ENCODE results near the gene RUNX3. TPM values are rescaled to one million over a fixed set of nuclear protein-coding genes. Genes with fewer than 3 reads are reported as not detected.

Gene RUNX3
- total and polyA plus RNA-seq, 2 donors (not counting 1 experiment from before 2014, with no cell fraction given) = 0.48 to 0.66 TPM

GRCh38 chr1:24941564-24941963, 11.5 kb upstream of the RUNX3 start:
- Histone ChIP-seq H2AFZ (ENCODE audit: low read length) (no peak overlapping the region), H3K4me1 (ENCODE audit: control insufficient read depth, extremely low read depth, insufficient read depth, low read length) (no peaks in the 10 kb centered on the region), H3K9me3 (ENCODE audit: control insufficient read depth, insufficient read depth, low read depth, low read length) (no peaks in the 10 kb centered on the region), H3K4me2 (ENCODE audit: extremely low read depth, insufficient read depth, low read length) (no peak overlapping the region), H4K20me1 (ENCODE audit: control insufficient read depth, extremely low read depth, insufficient read depth, low read length) (peaks cover 1% of the 10 kb centered on the region), H3K27ac (ENCODE audit: insufficient read depth, low read length) (no peak overlapping the region), H3K4me3 (replicated peaks in 1 of 4; ENCODE audit: control extremely low read depth in 1 of 4, insufficient read depth in 1 of 4, low read depth in 3 of 4, low read length in 4 of 4) (no peak overlapping the region), H3K9ac (ENCODE audit: insufficient read depth, low read length) (no peak overlapping the region), H3K79me2 (ENCODE audit: control insufficient read depth, insufficient read depth, low read length) (no peaks in the 10 kb centered on the region), H3K36me3 (ENCODE audit: control insufficient read depth, insufficient read depth, low read length) (no peaks in the 10 kb centered on the region), H3K27me3 (ENCODE audit: control insufficient read depth, insufficient read depth, low read length) (peaks cover 11% of the 10 kb centered on the region)
- no peak for TF ChIP-seq EZH2 (IDR thresholded peaks at IDR 0.05; ENCODE audit: low read length, missing control alignments)
- no peak for TF ChIP-seq CTCF (conservative IDR thresholded peaks at IDR 0.05 in 1 of 2, IDR thresholded peaks at IDR 0.05 in 1 of 2; ENCODE audit: low read depth in 1 of 2, low read length in 2 of 2)
- no peak for DNase-seq (ENCODE audit: low read depth in 2 of 2)

GRCh38 chr1:24940231-24940630, 10.2 kb upstream of the RUNX3 start:
- Histone ChIP-seq H4K20me1 (ENCODE audit: control insufficient read depth, extremely low read depth, insufficient read depth, low read length) (peaks cover 1% of the 10 kb centered on the region), H3K9ac (ENCODE audit: insufficient read depth, low read length) (no peak overlapping the region), H3K36me3 (ENCODE audit: control insufficient read depth, insufficient read depth, low read length) (no peaks in the 10 kb centered on the region), H2AFZ (ENCODE audit: low read length) (no peak overlapping the region), H3K27ac (ENCODE audit: insufficient read depth, low read length) (no peak overlapping the region), H3K79me2 (ENCODE audit: control insufficient read depth, insufficient read depth, low read length) (no peaks in the 10 kb centered on the region), H3K27me3 (ENCODE audit: control insufficient read depth, insufficient read depth, low read length) (peaks cover 11% of the 10 kb centered on the region), H3K4me2 (ENCODE audit: extremely low read depth, insufficient read depth, low read length) (no peak overlapping the region), H3K9me3 (ENCODE audit: control insufficient read depth, insufficient read depth, low read depth, low read length) (no peaks in the 10 kb centered on the region), H3K4me3 (replicated peaks in 1 of 4; ENCODE audit: control extremely low read depth in 1 of 4, insufficient read depth in 1 of 4, low read depth in 3 of 4, low read length in 4 of 4) (no peak overlapping the region), H3K4me1 (ENCODE audit: control insufficient read depth, extremely low read depth, insufficient read depth, low read length) (no peaks in the 10 kb centered on the region)
- no peak for DNase-seq (ENCODE audit: low read depth in 2 of 2)
- TF ChIP-seq CTCF (conservative IDR thresholded peaks at IDR 0.05 in 1 of 2, IDR thresholded peaks at IDR 0.05 in 1 of 2; ENCODE audit: low read depth in 1 of 2, low read length in 2 of 2) = no peak
- TF ChIP-seq EZH2 (IDR thresholded peaks at IDR 0.05; ENCODE audit: low read length, missing control alignments) = no peak

- H4K20me1 ChIP-seq (ENCODE audit: control insufficient read depth, extremely low read depth, insufficient read depth, low read length) = peaks cover 1% of the 10 kb centered on the region
- peaks cover 11% of the 10 kb centered on the region for H3K27me3 ChIP-seq (ENCODE audit: control insufficient read depth, insufficient read depth, low read length)
- no peaks in the 10 kb centered on the region for H3K79me2 ChIP-seq (ENCODE audit: control insufficient read depth, insufficient read depth, low read length)
- H3K4me1 ChIP-seq (ENCODE audit: control insufficient read depth, extremely low read depth, insufficient read depth, low read length) = no peaks in the 10 kb centered on the region
- H2AFZ ChIP-seq (ENCODE audit: low read length) = no peak overlapping the region
- TF ChIP-seq EZH2 (IDR thresholded peaks at IDR 0.05; ENCODE audit: low read length, missing control alignments) = no peak
- no peak for TF ChIP-seq CTCF (conservative IDR thresholded peaks at IDR 0.05 in 1 of 2, IDR thresholded peaks at IDR 0.05 in 1 of 2; ENCODE audit: low read depth in 1 of 2, low read length in 2 of 2)
- no peak overlapping the region for H3K27ac ChIP-seq (ENCODE audit: insufficient read depth, low read length)
- H3K36me3 ChIP-seq (ENCODE audit: control insufficient read depth, insufficient read depth, low read length) = no peaks in the 10 kb centered on the region
- H3K9me3 ChIP-seq (ENCODE audit: control insufficient read depth, insufficient read depth, low read depth, low read length) = no peaks in the 10 kb centered on the region
- no peak overlapping the region for H3K4me3 ChIP-seq (replicated peaks in 1 of 4; ENCODE audit: control extremely low read depth in 1 of 4, insufficient read depth in 1 of 4, low read depth in 3 of 4, low read length in 4 of 4)
- H3K4me2 ChIP-seq (ENCODE audit: extremely low read depth, insufficient read depth, low read length) = no peak overlapping the region
- DNase-seq (ENCODE audit: low read depth in 2 of 2) = no peak
- H3K9ac ChIP-seq (ENCODE audit: insufficient read depth, low read length) = no peak overlapping the region
Measured at GRCh38 chr1:24939675-24940193, 9.7 kb upstream of the RUNX3 start.

Measured in fibroblast of lung (primary cell).